Measurements from ENCODE around the gene ARSB. TPM values are rescaled to one million over a fixed set of nuclear protein-coding genes. Genes with fewer than 3 reads are reported as not detected.
A peak's percentile ranks its signal among the peaks of the same experiment; 100 is the strongest.

Gene ARSB
- total RNA-seq, 1 donor from 2014 or later, result 30.2 TPM

GRCh38 chr5:78903861-78904260, 81.2 kb downstream of the ARSB start:
- TF ChIP-seq CTCF (IDR thresholded peaks at IDR 0.05; ENCODE audit: insufficient read depth, low read depth, low read length) (no peak), EZH2 (IDR thresholded peaks at IDR 0.05; ENCODE audit: insufficient read depth, low read length) (no peak)
- FAIRE-seq, result no peak

GRCh38 chr5:78903353-78903752, 81.8 kb downstream of the ARSB start:
- peaks cover 20% of the 10 kb centered on the region for H3K4me1 ChIP-seq (ENCODE audit: insufficient read depth, low read length)
- no peaks in the 10 kb centered on the region for H4K20me1 ChIP-seq (ENCODE audit: insufficient read depth, low read length)
- H3K79me2 ChIP-seq (ENCODE audit: insufficient read depth, low read length), result no peaks in the 10 kb centered on the region
- H3K36me3 Mint-ChIP-seq (ENCODE audit: low read depth, unreplicated experiment), result peaks cover 2% of the 10 kb centered on the region
- H2AFZ ChIP-seq (ENCODE audit: low read depth, low read length), result no peak overlapping the region
- H3K27me3 ChIP-seq (ENCODE audit: insufficient read depth, low read length), result no peaks in the 10 kb centered on the region
- no peaks in the 10 kb centered on the region for H3K36me3 ChIP-seq (ENCODE audit: insufficient read depth, low read length)
- FAIRE-seq (no peak), DNase-seq (ENCODE audit: low read depth) (no peak)
- H3K4me3 ChIP-seq (ENCODE audit: insufficient read depth, low read depth, low read length), result no peak overlapping the region
- no peak for TF ChIP-seq CTCF (IDR thresholded peaks at IDR 0.05; ENCODE audit: insufficient read depth, low read depth, low read length)
- TF ChIP-seq EZH2 (IDR thresholded peaks at IDR 0.05; ENCODE audit: insufficient read depth, low read length), result no peak
- H3K4me3 Mint-ChIP-seq (ENCODE audit: unreplicated experiment), result no peak overlapping the region
- H3K9me3 Mint-ChIP-seq (ENCODE audit: unreplicated experiment), result peaks cover 6% of the 10 kb centered on the region
- peak overlapping the region; percentile 16 for H3K27ac ChIP-seq (ENCODE audit: low read depth, low read length)
- H3K4me2 ChIP-seq (ENCODE audit: low read length), result no peak overlapping the region
- H3K4me1 Mint-ChIP-seq (ENCODE audit: low read depth, unreplicated experiment), result peaks cover 50% of the 10 kb centered on the region
- H3K27me3 Mint-ChIP-seq (ENCODE audit: low read depth, unreplicated experiment), result no peaks in the 10 kb centered on the region
- peak overlapping the region; percentile 1 for H3K27ac Mint-ChIP-seq (ENCODE audit: unreplicated experiment)
- H3K9me3 ChIP-seq (ENCODE audit: insufficient read depth, low read depth, low read length), result no peaks in the 10 kb centered on the region
- peak overlapping the region; percentile 4 for H3K9ac ChIP-seq (ENCODE audit: low read length)

More at GRCh38 chr5:78903861-78904260, 81.2 kb downstream of the ARSB start:
- Histone ChIP-seq H2AFZ (ENCODE audit: low read depth, low read length) (no peak overlapping the region), H3K4me3 (ENCODE audit: insufficient read depth, low read depth, low read length) (no peak overlapping the region), H3K36me3 (ENCODE audit: insufficient read depth, low read length) (no peaks in the 10 kb centered on the region), H3K4me2 (ENCODE audit: low read length) (no peak overlapping the region), H3K9me3 (ENCODE audit: insufficient read depth, low read depth, low read length) (no peaks in the 10 kb centered on the region), H3K27me3 (ENCODE audit: insufficient read depth, low read length) (no peaks in the 10 kb centered on the region), H3K79me2 (ENCODE audit: insufficient read depth, low read length) (no peaks in the 10 kb centered on the region), H3K9ac (ENCODE audit: low read length) (no peak overlapping the region), H4K20me1 (ENCODE audit: insufficient read depth, low read length) (no peaks in the 10 kb centered on the region), H3K4me1 (ENCODE audit: insufficient read depth, low read length) (peaks cover 25% of the 10 kb centered on the region), H3K27ac (ENCODE audit: low read depth, low read length) (no peak overlapping the region)
- H3K9me3 Mint-ChIP-seq (ENCODE audit: unreplicated experiment), result peaks cover 5% of the 10 kb centered on the region
- DNase-seq (ENCODE audit: low read depth), result peak; percentile 63
- no peaks in the 10 kb centered on the region for H3K27me3 Mint-ChIP-seq (ENCODE audit: low read depth, unreplicated experiment)
- no peak overlapping the region for H3K4me3 Mint-ChIP-seq (ENCODE audit: unreplicated experiment)
- H3K4me1 Mint-ChIP-seq (ENCODE audit: low read depth, unreplicated experiment), result peaks cover 55% of the 10 kb centered on the region
- peaks cover 2% of the 10 kb centered on the region for H3K36me3 Mint-ChIP-seq (ENCODE audit: low read depth, unreplicated experiment)
- no peak overlapping the region for H3K27ac Mint-ChIP-seq (ENCODE audit: unreplicated experiment)

- DNase-seq (ENCODE audit: low read depth), result peak; percentile 35
- Histone ChIP-seq H3K36me3 (ENCODE audit: insufficient read depth, low read length) (no peaks in the 10 kb centered on the region), H3K79me2 (ENCODE audit: insufficient read depth, low read length) (no peaks in the 10 kb centered on the region), H3K4me2 (ENCODE audit: low read length) (no peak overlapping the region), H4K20me1 (ENCODE audit: insufficient read depth, low read length) (no peaks in the 10 kb centered on the region), H3K4me3 (ENCODE audit: insufficient read depth, low read depth, low read length) (no peak overlapping the region), H3K4me1 (ENCODE audit: insufficient read depth, low read length) (peaks cover 6% of the 10 kb centered on the region), H3K9me3 (ENCODE audit: insufficient read depth, low read depth, low read length) (no peaks in the 10 kb centered on the region), H3K27ac (ENCODE audit: low read depth, low read length) (no peak overlapping the region), H2AFZ (ENCODE audit: low read depth, low read length) (no peak overlapping the region), H3K27me3 (ENCODE audit: insufficient read depth, low read length) (no peaks in the 10 kb centered on the region), H3K9ac (ENCODE audit: low read length) (no peak overlapping the region)
- no peak overlapping the region for H3K27ac Mint-ChIP-seq (ENCODE audit: unreplicated experiment)
- TF ChIP-seq CTCF (IDR thresholded peaks at IDR 0.05; ENCODE audit: insufficient read depth, low read depth, low read length) (peak; percentile 93), EZH2 (IDR thresholded peaks at IDR 0.05; ENCODE audit: insufficient read depth, low read length) (no peak)
- H3K36me3 Mint-ChIP-seq (ENCODE audit: low read depth, unreplicated experiment), result peaks cover 2% of the 10 kb centered on the region
- H3K4me3 Mint-ChIP-seq (ENCODE audit: unreplicated experiment), result no peak overlapping the region
- no peaks in the 10 kb centered on the region for H3K27me3 Mint-ChIP-seq (ENCODE audit: low read depth, unreplicated experiment)
- H3K9me3 Mint-ChIP-seq (ENCODE audit: unreplicated experiment), result peaks cover 6% of the 10 kb centered on the region
- FAIRE-seq, result no peak
- peaks cover 26% of the 10 kb centered on the region for H3K4me1 Mint-ChIP-seq (ENCODE audit: low read depth, unreplicated experiment)
Measured at GRCh38 chr5:78899922-78900362, 85.2 kb downstream of the ARSB start.

All from astrocyte (in vitro differentiated cells and primary cell).